HG02588 (cell line): ENCODE results near the gene HNRNPA2B1.
"Not testable (repeated sequence)": the region's sequence is repeated elsewhere in the genome, so short reads cannot be mapped to it uniquely, and the experiment has no call there.

Experiments used
- ATAC-seq: cut with Tn5 transposase; IDR thresholded peaks from one replicate; pipeline ENCODE4 v1.9.1; 2021; ENCODE audit warnings: mild to moderate bottlenecking, moderate library complexity; ENCODE audit not compliant: unreplicated experiment

HNRNPA2B1 gene

DNA sequence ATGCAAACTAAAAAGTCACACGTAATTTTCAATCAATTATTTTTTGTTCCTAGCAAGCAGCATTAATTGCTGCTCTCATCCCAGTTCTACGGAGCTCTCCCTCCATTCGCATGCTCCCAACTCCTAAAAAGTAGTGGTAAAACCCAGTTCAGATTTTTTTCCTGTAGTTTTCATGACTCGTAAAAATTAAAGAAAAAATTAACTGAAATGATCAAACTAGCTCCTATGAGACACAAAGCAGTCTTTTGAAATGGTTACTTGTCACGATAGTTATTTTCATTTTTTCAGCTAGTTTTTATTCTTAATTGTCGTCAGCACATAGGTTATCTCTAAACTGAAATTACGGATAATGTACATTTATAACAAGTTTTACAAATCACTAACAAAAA, 1.8 kb downstream of the HNRNPA2B1 start:
- ATAC-seq = no peak

GRCh38 chr7:26198133-26198780, 2.3 kb downstream of the HNRNPA2B1 start:
- ATAC-seq = no peak

- ATAC-seq = no peak
Measured at GRCh38 chr7:26197153-26198115, 3.1 kb downstream of the HNRNPA2B1 start.

DNA sequence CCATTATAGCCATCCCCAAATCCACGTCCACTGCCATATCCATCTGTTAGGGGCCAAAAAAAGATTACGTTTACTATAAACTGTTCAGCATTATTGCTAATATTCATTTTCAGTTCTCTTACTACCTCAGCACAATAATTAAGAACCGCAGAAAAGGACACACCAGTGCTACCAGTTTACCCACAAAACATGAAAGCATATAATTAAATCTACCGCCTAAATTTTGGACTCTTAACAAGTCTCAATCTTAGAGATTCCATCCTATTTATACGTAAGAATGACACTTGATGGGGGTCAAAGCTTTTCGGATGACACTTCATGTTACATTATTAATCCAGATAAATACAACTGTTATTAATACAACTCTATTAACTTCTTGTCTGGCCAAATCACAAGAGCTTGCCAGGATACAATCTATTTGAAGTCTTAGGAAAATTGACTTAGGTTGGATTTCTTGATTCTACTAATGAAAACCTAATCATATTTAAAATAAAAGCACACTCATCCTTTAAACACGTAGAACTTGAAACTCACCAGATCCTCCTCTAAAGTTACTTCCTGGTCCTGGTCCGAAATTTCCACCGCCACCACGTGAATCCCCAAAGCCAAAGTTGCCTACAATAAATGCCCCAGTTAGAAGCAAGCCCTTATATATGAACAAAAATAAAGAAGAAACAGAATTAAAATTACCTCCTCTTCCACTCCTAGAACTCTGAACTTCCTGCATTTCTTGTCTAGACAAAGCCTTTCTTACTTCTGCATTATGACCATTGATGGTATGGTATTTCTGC, 4.5 kb downstream of the HNRNPA2B1 start:
- no peak for ATAC-seq

- no peak for ATAC-seq
Measured at GRCh38 chr7:26195182-26195581, 5.4 kb downstream of the HNRNPA2B1 start.

GRCh38 chr7:26194764-26195163, 5.8 kb downstream of the HNRNPA2B1 start:
- ATAC-seq = not testable (repeated sequence)

DNA sequence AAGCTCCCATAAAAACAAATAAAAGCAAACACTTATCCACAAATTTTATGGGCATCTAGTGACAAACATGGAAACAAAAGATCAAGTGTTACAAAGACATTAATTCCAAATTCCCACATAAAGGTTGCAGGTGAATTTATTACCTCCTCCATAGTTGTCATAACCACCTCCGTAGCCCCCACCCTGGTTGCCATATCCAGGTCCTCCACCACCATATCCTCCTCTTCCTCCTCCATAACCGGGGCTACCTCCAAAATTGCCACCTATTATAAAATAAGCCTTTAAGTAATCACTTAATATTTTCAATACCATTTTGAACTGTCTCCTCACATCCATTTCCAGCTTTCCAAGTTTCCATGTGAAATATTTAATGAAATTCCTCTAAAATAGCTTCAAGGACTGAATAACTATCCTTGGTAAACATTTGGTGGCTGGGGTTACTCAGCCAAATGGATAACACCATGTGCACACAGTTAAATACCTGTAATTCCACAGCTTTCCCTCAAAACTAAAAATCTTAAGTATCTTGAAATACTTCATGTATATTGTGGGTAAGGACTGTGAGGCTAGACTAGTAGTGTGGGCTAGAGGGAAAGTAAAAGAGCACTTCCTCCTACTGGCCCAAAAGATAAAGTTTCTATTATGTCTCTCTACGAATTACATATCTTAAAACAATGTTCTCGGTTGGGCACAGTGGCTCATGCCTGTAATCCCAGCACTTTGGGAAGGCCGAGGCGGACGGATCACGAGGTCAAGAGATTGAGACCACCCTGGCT, 6.9 kb downstream of the HNRNPA2B1 start:
- no peak for ATAC-seq

DNA sequence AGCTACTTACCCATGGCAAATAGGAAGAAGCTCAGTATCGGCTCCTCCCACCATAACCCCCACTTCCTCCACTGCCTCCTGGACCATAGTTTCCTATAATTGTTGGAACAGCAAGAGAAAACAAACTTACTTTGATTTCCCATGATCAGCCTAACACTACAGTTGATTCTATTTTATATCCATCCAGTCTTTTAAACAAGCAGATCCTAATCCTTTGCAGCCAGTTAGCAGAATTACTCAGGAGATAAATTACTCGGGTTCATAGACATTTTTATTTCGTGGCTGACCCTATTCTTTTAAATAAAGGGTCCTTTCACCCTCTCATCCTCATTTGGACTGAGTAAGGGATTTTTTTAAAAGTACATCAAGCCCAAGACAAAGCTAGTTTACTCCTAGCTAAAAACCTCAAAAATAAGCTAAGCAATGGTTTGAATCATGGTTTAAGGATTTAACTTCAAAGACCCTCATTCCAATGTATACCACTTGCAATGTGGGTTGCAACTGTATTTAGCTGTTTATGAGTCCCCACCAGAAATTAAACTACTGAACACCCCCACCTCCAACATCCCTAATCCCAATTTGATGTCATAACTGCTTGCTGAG, 8.0 kb downstream of the HNRNPA2B1 start:
- no peak for ATAC-seq

DNA sequence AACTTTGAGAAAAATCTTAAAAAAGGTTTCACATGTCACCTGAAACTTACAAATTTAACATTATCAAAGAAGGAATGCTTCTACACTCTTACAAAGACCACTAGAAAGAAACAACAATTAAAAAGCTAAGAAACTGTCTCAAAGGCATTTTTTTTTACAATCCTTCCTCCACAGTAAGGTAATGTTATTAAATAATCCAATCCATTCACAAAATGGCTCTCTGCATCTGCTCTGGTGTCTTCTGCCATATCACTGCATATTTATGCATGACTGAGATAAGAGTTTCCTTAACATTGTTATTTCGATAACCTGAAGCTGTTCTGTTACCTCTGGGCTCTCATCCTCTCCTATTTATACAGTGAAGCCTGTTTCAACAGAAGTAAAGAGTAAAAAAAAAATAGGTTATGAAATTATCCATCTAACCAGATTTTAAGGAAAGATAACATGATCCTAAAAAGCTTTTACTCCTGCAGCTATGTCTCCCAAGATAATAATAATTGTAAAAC, 8.5 kb downstream of the HNRNPA2B1 start:
- no peak for ATAC-seq

DNA sequence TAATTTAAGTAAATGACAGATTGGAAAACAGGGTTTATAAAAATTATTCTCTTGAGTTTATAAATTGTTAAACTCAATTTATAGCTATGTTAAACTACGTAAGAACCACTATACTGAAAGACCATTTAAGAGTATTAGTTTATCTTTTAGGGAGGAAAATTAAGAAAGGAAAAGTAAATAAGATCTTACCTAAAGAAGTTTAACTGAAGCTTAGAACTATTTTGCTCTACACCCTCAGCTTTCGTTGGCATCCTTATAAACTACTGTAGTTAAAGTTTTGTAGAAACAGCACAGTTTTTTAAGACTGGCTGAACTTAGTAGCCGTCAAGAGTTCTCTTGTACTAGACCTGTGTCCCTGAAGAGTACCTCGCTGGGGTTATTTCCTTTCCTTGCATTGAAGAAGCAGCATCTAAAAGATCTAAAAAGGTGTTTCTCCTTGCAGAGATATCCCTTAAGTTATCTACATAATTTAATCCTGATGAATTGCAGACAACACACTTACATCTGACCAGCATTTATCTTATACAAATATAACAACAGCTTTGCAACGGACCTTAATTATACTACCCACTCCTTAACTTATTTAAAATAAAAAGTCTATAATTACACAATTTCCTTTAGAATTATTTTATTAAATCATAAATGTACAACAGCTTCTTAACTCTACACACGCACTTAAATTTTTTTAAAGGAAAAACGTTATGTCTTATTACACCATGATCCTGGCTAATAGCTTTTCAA, 9.1 kb downstream of the HNRNPA2B1 start:
- ATAC-seq = no peak

DNA sequence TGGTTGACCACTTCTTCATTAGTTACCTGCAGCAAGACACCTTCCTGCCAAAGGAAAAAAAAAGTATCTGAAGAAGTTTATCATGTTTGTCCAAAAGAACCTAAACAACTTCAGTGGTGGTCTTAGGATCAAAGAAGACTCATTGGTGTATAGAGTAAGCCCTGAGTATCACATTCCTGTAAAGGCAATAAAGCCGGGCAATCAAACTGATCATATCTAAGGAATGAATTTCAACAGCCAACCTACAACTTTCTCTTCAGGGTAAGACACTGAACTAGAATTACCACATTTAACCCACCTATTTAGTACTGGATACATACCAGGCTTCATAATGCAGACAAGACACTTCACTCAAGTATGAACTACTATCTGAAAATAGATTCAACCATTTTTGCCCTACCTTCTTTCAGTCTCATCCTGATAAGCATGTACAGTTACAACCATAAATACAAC, 10.1 kb downstream of the HNRNPA2B1 start:
- ATAC-seq = no peak

GRCh38 chr7:26189697-26190096, 10.8 kb downstream of the HNRNPA2B1 start:
- ATAC-seq = no peak

DNA sequence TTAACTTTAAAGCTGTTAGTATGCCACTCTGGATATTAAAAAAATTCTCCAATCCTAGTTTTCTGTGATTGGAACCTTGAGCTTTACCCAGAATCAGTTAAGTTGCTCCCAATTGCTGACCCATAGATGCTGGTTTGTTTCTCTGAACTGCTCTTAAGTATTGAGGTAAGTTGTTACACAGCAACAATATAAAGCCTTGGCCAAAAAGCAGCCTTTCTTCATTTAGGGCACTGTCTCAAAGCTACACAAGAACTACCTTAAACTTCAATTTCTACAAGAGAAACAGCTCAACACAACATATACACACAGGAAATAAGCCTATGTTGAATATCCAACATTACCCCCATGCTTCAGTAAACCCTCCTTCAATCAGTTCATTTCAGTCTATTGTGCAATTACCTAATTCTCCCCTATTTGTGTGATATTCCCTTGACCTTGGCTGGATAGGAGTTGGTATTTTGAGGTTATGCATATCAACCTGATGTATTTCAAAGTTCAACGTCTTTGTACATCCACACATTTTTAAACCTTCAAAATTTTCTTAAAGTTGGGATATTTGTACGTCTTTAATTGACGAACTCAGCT, 11.5 kb downstream of the HNRNPA2B1 start:
- no peak for ATAC-seq

- no peak for ATAC-seq
Measured at GRCh38 chr7:26188206-26188956, 12.2 kb downstream of the HNRNPA2B1 start.

GRCh38 chr7:26187380-26188205, 13.0 kb downstream of the HNRNPA2B1 start:
- ATAC-seq = no peak

DNA sequence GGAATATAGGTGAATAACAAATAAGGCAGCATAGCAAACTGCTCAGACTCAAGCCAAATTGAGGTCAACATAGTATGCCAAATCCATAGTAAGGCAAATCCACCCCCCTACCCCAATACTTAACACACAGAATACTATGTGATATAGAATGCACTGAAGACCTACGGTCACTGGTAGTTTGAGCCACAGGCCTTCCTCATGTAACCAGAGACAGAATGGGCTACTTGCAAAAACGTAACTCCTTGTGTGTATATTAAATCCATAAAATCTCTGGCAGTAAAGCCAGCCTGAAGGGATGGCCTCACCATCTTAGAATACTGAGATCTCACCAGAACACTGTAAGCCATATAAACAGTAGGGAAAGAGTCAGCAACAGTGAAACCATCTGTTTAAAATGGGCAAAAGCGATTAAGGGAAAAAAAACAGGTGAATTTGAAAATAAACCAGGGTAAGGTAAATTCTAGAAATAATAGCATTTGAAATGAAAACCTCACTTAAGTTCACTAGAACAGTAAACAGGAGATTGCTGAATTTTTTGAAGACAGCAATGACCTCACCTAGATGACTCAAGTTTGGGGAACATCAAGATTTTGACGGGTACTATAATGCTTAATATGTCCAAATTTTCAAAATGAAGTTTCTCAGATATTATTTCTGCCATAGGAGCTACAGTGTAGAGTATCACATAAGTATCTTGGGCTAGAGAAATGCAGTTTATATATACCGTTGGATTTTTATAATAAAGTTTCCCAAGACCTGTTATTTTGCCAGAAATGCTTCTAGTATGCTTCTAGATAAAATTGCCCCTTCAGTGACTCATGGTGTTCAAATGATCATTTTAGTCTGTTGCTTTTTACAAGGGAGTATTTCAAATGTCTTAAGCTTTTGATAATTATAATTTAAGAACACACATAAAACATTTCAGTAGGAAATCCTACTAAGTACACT, 13.9 kb downstream of the HNRNPA2B1 start:
- no peak for ATAC-seq
